GM21423 (cell line): ENCODE measurements around the gene HERC6.
A peak's percentile ranks its signal among the peaks of the same experiment; 100 is the strongest.
"Not testable (repeated sequence)": the region's sequence is repeated elsewhere in the genome, so short reads cannot be mapped to it uniquely, and the experiment has no call there.

ENCODE experiments used
- ATAC-seq: cut with Tn5 transposase; IDR thresholded peaks from one replicate; pipeline ENCODE4 v1.9.1; 2021; ENCODE audit warnings: mild to moderate bottlenecking, moderate library complexity; ENCODE audit not compliant: unreplicated experiment

Gene HERC6

GRCh38 chr4:88378691-88379559 lies at the start of gene HERC6:
Gene HERC6, plus strand, starts transcription at chr4:88378852. Its CDS starts 70 bp downstream, at chr4:88378922.
- ATAC-seq, result peak; percentile 73

- ATAC-seq, result no peak
Observed at GRCh38 chr4:88333741-88334405, 44.8 kb upstream of the HERC6 start.

- no peak for ATAC-seq
Observed at GRCh38 chr4:88335092-88335665, 43.5 kb upstream of the HERC6 start.

- no peak for ATAC-seq
Observed at GRCh38 chr4:88341227-88342192, 37.1 kb upstream of the HERC6 start.

- not testable (repeated sequence) for ATAC-seq
Observed at GRCh38 chr4:88346902-88347301, 31.8 kb upstream of the HERC6 start.

- ATAC-seq, result not testable (repeated sequence)
Observed at GRCh38 chr4:88348761-88349160, 29.9 kb upstream of the HERC6 start.

GRCh38 chr4:88350786-88351185 lies 27.9 kb upstream of the HERC6 start:
- no peak for ATAC-seq

GRCh38 chr4:88352062-88352740 lies 26.5 kb upstream of the HERC6 start:
- ATAC-seq, result no peak

- ATAC-seq, result no peak
Observed at GRCh38 chr4:88353324-88353723, 25.3 kb upstream of the HERC6 start.

- no peak for ATAC-seq
Observed at GRCh38 chr4:88356771-88357170, 21.9 kb upstream of the HERC6 start.

GRCh38 chr4:88357262-88357661 lies 21.4 kb upstream of the HERC6 start:
- no peak for ATAC-seq

- no peak for ATAC-seq
Observed at GRCh38 chr4:88359558-88359957, 19.1 kb upstream of the HERC6 start.

GRCh38 chr4:88360256-88360655 lies 18.4 kb upstream of the HERC6 start:
- no peak for ATAC-seq

GRCh38 chr4:88360791-88361190 lies 17.9 kb upstream of the HERC6 start:
- no peak for ATAC-seq

GRCh38 chr4:88361217-88361773 lies 17.4 kb upstream of the HERC6 start:
- not testable (repeated sequence) for ATAC-seq

- no peak for ATAC-seq
Observed at GRCh38 chr4:88366460-88366859, 12.2 kb upstream of the HERC6 start.

GRCh38 chr4:88367826-88368225 lies 10.8 kb upstream of the HERC6 start:
- no peak for ATAC-seq

- not testable (repeated sequence) for ATAC-seq
Observed at GRCh38 chr4:88369180-88369812, 9.4 kb upstream of the HERC6 start.

- no peak for ATAC-seq
Observed at GRCh38 chr4:88381123-88381522, 2.5 kb downstream of the HERC6 start.
